Astrocyte (in vitro differentiated cells and primary cell): ENCODE measurements around the gene BDH2.

Experiments
- CTCF ChIP-seq: IDR thresholded peaks from 2 replicates; pipeline ENCODE4 v1.5.1; 2011; ENCODE audit warnings: low read depth, mild to moderate bottlenecking, inconsistent platforms, low read length, moderate library complexity; ENCODE audit not compliant: insufficient read depth
- EZH2 ChIP-seq: IDR thresholded peaks from 2 replicates; pipeline ENCODE4 v1.6.1; 2012; ENCODE audit warnings: mild to moderate bottlenecking, low read length, inconsistent platforms; ENCODE audit not compliant: insufficient read depth

GRCh38 chr4:103030791-103031190, 68.8 kb downstream of the BDH2 start:
- TF ChIP-seq CTCF (no peak), EZH2 (no peak)
